Epithelial cell of esophagus (primary cell): ENCODE results near the gene METTL16.

ENCODE experiments used
- DNase-seq: peaks from one replicate; pipeline ENCODE4 v3.0.0; 2010; ENCODE audit warnings: low read depth
- H3K4me3 ChIP-seq: 2 replicates; pipeline ENCODE4 v1.5.1; 2011; ENCODE audit warnings: mild to moderate bottlenecking, low read length, control low read depth
- TF ChIP-seq, protein P1 (sequence below): IDR thresholded peaks from 2 replicates; pipeline ENCODE4 v1.5.1; 2011; ENCODE audit warnings: low read depth, mild to moderate bottlenecking, low read length, control low read depth, inconsistent platforms; ENCODE audit not compliant: insufficient read depth; ENCODE audit errors: missing control alignments

The METTL16 gene

DNA sequence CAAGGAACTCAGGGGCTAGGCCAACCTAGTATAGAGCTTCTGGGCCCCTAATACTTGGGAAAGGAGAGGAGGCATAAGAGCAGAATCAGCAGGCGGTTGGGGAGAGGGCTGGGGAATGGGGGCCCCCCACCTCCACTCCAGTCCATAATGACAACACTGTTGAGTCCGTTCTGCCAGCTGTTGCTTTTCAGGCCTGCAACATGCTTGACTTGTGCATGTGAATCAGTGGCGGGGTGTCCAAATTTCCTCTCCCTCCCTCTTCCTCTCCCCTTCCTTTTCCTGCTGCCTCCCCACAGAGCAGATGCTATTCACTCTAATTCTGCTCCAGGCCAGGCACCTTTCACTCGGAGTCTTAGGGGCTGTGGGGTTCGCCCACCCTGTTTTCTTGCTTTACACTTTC is 142.6 kb downstream of the METTL16 start:
- no peak overlapping the region for H3K4me3 ChIP-seq
- DNase-seq: no peak
- TF ChIP-seq, protein P1, sequence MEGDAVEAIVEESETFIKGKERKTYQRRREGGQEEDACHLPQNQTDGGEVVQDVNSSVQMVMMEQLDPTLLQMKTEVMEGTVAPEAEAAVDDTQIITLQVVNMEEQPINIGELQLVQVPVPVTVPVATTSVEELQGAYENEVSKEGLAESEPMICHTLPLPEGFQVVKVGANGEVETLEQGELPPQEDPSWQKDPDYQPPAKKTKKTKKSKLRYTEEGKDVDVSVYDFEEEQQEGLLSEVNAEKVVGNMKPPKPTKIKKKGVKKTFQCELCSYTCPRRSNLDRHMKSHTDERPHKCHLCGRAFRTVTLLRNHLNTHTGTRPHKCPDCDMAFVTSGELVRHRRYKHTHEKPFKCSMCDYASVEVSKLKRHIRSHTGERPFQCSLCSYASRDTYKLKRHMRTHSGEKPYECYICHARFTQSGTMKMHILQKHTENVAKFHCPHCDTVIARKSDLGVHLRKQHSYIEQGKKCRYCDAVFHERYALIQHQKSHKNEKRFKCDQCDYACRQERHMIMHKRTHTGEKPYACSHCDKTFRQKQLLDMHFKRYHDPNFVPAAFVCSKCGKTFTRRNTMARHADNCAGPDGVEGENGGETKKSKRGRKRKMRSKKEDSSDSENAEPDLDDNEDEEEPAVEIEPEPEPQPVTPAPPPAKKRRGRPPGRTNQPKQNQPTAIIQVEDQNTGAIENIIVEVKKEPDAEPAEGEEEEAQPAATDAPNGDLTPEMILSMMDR: no peak

DNA sequence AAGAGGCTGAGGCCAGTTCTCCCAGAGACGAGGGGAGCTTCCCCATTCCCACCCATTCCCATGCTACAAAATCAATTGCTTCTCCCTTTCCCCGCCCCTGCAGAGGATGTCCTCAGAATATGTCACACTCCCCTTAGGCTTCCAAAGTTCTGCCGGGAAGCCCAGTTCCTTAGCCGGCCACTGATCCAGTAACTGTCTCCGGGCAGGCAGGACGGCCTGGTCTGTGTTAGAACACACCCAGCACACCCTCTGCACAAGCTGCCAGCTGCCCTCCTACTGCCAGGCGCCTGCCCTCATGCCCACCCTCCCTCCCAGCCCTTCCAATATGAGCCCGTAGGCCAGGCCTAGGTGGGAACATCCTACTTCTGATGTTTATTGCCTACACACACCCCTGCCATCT is 143.3 kb downstream of the METTL16 start:
- no peak for DNase-seq
- TF ChIP-seq, protein P1: no peak
- no peak overlapping the region for H3K4me3 ChIP-seq

DNA sequence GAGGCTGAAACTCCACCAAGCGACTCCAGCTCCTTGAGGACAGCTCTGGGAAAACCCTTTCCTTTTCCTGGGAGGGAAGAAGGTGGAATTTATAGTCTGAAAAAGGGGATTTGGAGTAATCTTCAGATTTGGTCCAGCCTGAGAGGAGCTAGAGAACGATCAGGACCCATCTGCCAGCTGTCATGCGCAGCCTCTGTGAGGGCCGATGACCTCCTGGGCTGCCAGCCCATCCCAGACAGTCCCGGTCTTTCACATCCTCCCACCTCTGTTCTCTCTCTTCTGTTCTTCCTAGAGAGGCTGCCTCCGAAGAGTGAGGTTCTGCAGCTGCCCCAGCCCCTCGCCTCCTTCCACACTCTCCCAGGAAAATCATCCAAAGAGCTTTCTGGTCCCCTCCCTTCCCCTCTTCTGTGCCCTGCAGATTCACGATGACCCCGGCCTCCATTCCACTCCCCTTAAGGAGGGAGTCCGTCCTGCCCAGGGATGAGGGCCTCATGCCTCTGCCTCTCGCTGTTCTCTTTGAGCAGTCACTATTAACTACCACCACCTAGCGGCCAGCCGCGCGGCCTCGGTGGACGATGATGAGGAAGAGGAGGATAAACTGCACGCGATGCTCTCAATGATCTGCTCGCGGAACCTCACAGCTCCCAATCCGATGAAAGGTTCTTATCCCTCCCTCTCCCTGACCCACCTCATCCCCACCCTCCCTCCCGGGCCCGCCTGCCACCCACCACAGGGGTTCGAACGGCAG is 144.8 kb downstream of the METTL16 start:
- TF ChIP-seq, protein P1: peak; percentile 31
- H3K4me3 ChIP-seq: no peak overlapping the region
- no peak for DNase-seq
